K562 (cell line): ENCODE measurements around the gene TKT.

Experiments
- CEBPB ChIP-seq: fragments of 450-650 bp; IDR thresholded peaks from 2 replicates; pipeline ENCODE4 v1.6.1; 2016; ENCODE audit warnings: missing genetic modification characterization, missing compliant biosample characterization
- E2F6 ChIP-seq, 2 experiments: IDR thresholded peaks; 2 replicates each; pipeline ENCODE4 v1.6.1; 2011; ENCODE audit warnings: borderline replicate concordance in 1 of 2, control low read depth in 1 of 2, low read depth in 1 of 2, low read length in 1 of 2, mild to moderate bottlenecking in 1 of 2, mixed read lengths in 1 of 2, moderate library complexity in 1 of 2; ENCODE audit not compliant: insufficient read depth in 1 of 2, insufficient read length in 1 of 2, poor library complexity in 1 of 2, severe bottlenecking in 1 of 2; ENCODE audit errors: extremely low read depth in 1 of 2
- EP300 ChIP-seq: IDR thresholded peaks from 2 replicates; pipeline ENCODE4 v1.6.1; 2012; ENCODE audit warnings: low read length, improper control_type of control experiment
- FOS ChIP-seq: IDR thresholded peaks from 3 replicates; pipeline ENCODE4 v1.6.1; 2011; ENCODE audit not compliant: insufficient read length; ENCODE audit errors: extremely low read depth
- FOSL1 ChIP-seq: fragments of 200-800 bp; sonication (Bioruptor generic); conservative IDR thresholded peaks from 2 replicates; pipeline ENCODE4 v1.6.1; 2016; ENCODE audit warnings: missing genetic modification characterization, missing compliant biosample characterization
- HINFP ChIP-seq: fragments of 450-650 bp; conservative IDR thresholded peaks from 2 replicates; pipeline ENCODE4 v1.6.1; 2016; ENCODE audit warnings: missing genetic modification characterization, low read depth, mild to moderate bottlenecking, control low read depth, missing compliant biosample characterization
- KDM5B ChIP-seq: fragments of 200-600 bp; sonication (generic); IDR thresholded peaks from 2 replicates; pipeline ENCODE4 v1.6.1; 2012; ENCODE audit warnings: low read depth, mild to moderate bottlenecking, moderate library complexity, low read length, control low read depth, inconsistent platforms; ENCODE audit not compliant: insufficient replicate concordance
- NFE2 ChIP-seq: IDR thresholded peaks from 2 replicates; pipeline ENCODE4 v1.6.1; 2014; ENCODE audit warnings: antibody characterized with exemption, low read depth
- NFIC ChIP-seq: fragments of 450-650 bp; IDR thresholded peaks from 2 replicates; pipeline ENCODE4 v1.6.1; 2017; ENCODE audit warnings: mild to moderate bottlenecking, inconsistent platforms
- ZBTB8A ChIP-seq: fragments of 450-650 bp; IDR thresholded peaks from 2 replicates; pipeline ENCODE4 v1.6.1; 2018; ENCODE audit warnings: mild to moderate bottlenecking, moderate library complexity; ENCODE audit not compliant: partially characterized antibody
- ZHX1 ChIP-seq: fragments of 150-350 bp; conservative IDR thresholded peaks from 2 replicates; pipeline ENCODE4 v1.6.1; 2014; ENCODE audit warnings: low read length
- ZNF512 ChIP-seq: IDR thresholded peaks from 2 replicates; pipeline ENCODE4 v1.6.1; 2016; ENCODE audit warnings: missing genetic modification characterization, missing compliant biosample characterization

GRCh38 chr3:53269888-53270880, 14.4 kb upstream of the TKT start:
- TF ChIP-seq FOSL1 (tag) = peak; percentile 69
- TF ChIP-seq E2F6 (IDR thresholded peaks at IDR 0.05; ENCODE audit: borderline replicate concordance in 1 of 2, extremely low read depth in 1 of 2, insufficient read depth in 1 of 2, insufficient read length in 1 of 2, low read depth in 1 of 2, low read length in 1 of 2, poor library complexity in 1 of 2, severe bottlenecking in 1 of 2) = peak in 1 of 2 experiments; percentile 46
- no peak for TF ChIP-seq FOS
- peak; percentile 43 for TF ChIP-seq KDM5B
- no peak for TF ChIP-seq ZHX1
- TF ChIP-seq NFE2 = peak; percentile 100
- 0 out of 2 replicates have a peak, but pooled peaks have one; percentile 36 for TF ChIP-seq NFIC
- TF ChIP-seq CEBPB (tag) = no peak
- TF ChIP-seq EP300 = peak; percentile 42; the same call in 1 of the 2 replicates
- peak; percentile 54; the same call in 1 of the 2 replicates for TF ChIP-seq HINFP (tag)
- no peak for TF ChIP-seq ZNF512 (tag)
- no peak for TF ChIP-seq ZBTB8A
